ENCODE results near the gene NR2C1.
"Not testable (repeated sequence)": the region's sequence is repeated elsewhere in the genome, so short reads cannot be mapped to it uniquely, and the experiment has no call there.

DNA sequence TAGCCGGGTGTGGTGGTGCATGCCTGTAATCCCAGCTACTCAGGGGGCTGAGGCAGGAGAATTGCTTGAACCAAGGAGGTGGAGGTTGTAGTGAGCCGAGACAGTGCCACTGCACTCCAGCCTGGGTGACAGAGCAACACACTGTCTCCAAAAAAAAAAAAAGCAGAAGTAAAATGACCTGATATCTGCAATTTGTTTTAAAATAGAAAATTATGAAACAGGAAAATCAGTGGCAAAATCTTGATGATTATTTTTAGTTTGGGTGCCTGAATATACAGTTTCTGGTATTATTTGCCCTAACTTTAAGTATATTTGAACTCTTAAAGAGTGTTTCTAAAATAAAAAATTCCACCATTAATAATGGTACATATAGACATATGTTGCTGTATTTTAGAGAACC lies 22.4 kb upstream of the NR2C1 start:
- TF ChIP-seq, protein P1, sequence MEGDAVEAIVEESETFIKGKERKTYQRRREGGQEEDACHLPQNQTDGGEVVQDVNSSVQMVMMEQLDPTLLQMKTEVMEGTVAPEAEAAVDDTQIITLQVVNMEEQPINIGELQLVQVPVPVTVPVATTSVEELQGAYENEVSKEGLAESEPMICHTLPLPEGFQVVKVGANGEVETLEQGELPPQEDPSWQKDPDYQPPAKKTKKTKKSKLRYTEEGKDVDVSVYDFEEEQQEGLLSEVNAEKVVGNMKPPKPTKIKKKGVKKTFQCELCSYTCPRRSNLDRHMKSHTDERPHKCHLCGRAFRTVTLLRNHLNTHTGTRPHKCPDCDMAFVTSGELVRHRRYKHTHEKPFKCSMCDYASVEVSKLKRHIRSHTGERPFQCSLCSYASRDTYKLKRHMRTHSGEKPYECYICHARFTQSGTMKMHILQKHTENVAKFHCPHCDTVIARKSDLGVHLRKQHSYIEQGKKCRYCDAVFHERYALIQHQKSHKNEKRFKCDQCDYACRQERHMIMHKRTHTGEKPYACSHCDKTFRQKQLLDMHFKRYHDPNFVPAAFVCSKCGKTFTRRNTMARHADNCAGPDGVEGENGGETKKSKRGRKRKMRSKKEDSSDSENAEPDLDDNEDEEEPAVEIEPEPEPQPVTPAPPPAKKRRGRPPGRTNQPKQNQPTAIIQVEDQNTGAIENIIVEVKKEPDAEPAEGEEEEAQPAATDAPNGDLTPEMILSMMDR (IDR thresholded peaks at IDR 0.05): not testable (repeated sequence)
- not testable (repeated sequence) for TF ChIP-seq POLR2A (IDR thresholded peaks at IDR 0.05)

Data from testis (tissue), 2 donors.